Natural killer cell treated with Interleukin-12 subunit alpha and Interleukin-12 subunit beta and Interleukin-15 and Interleukin-18, amount 100 ng/mL, for 72 hours (primary cell): Measurements from ENCODE around the gene DDX21. TPM values are rescaled to one million over a fixed set of nuclear protein-coding genes. Genes with fewer than 3 reads are reported as not detected.
"Not testable (repeated sequence)": the region's sequence is repeated elsewhere in the genome, so short reads cannot be mapped to it uniquely, and the experiment has no call there.

Experiments
- ATAC-seq, 2 donors: fragments of 150-1000 bp; cut with Tn5 transposase in 1 of 2; sonication (Bioruptor Pico), chemical (Tn5 transposase) in 1 of 2; 2 replicates each; pipeline ENCODE4 v1.10.0; 2021
- DNase-seq: peaks from one replicate; pipeline ENCODE4 v3.0.0; 2022; ENCODE audit warnings: low spot score
- H3K27ac Mint-ChIP-seq, 2 donors: 1 replicate in 1 of 2; 2 replicates in 1 of 2; pipeline ENCODE4 v1.8.0; 2022; ENCODE audit warnings: mixed read lengths in 2 of 2, mild to moderate bottlenecking in 1 of 2, moderate library complexity in 1 of 2
- H3K27me3 Mint-ChIP-seq, 2 donors: 1 replicate in 1 of 2; 2 replicates in 1 of 2; pipeline ENCODE4 v1.8.0; 2022; ENCODE audit warnings: mixed read lengths in 2 of 2
- H3K36me3 Mint-ChIP-seq: one replicate; pipeline ENCODE4 v1.8.0; 2022; ENCODE audit warnings: mixed read lengths
- H3K4me1 Mint-ChIP-seq, 2 donors: 1 replicate in 1 of 2; 2 replicates in 1 of 2; pipeline ENCODE4 v1.8.0; 2022; ENCODE audit warnings: low read depth in 2 of 2, mixed read lengths in 2 of 2, mild to moderate bottlenecking in 1 of 2
- H3K4me3 Mint-ChIP-seq: one replicate; pipeline ENCODE4 v1.8.0; 2022; ENCODE audit warnings: mixed read lengths
- H3K9me3 Mint-ChIP-seq: 2 replicates; pipeline ENCODE4 v1.8.0; 2022; ENCODE audit warnings: mixed read lengths
- total RNA-seq, 2 donors: library from RNA; stranded (reverse); gene quantifications; one replicate each; pipeline ENCODE4 v1.2.3, GENCODE V29; 2022

Gene DDX21
- total RNA-seq, 2 donors from 2014 or later = 173 to 209 TPM

DNA sequence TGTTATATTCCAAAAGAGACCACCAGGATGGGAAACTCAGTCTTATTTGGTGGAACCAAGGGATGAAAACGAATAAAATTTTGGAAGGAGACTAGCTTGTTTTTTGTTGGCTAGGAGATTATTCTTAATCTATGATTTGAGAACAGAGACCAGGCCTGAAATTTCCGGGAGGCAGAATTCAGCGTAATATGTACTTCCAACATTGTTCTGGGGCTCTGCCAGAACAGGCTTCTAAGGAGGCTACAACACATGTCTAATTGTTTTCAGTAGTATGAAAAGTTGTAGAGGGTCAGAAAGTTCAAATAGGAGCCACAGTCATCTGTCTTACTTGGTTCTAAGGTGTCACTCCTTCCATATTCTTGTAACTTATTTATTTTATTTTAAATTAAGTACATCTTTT is 1.7 kb downstream of the DDX21 start:
- H3K36me3 Mint-ChIP-seq = peaks cover 35% of the 10 kb centered on the region
- no peak for ATAC-seq
- peaks cover 33 to 42% of the 10 kb centered on the region in 2 donors for H3K4me1 Mint-ChIP-seq
- no peak for DNase-seq
- H3K27me3 Mint-ChIP-seq = no peaks in the 10 kb centered on the region
- H3K27ac Mint-ChIP-seq = peak overlapping the region; percentile 99
- H3K4me3 Mint-ChIP-seq = peak overlapping the region; percentile 98
- no peaks in the 10 kb centered on the region for H3K9me3 Mint-ChIP-seq

DNA sequence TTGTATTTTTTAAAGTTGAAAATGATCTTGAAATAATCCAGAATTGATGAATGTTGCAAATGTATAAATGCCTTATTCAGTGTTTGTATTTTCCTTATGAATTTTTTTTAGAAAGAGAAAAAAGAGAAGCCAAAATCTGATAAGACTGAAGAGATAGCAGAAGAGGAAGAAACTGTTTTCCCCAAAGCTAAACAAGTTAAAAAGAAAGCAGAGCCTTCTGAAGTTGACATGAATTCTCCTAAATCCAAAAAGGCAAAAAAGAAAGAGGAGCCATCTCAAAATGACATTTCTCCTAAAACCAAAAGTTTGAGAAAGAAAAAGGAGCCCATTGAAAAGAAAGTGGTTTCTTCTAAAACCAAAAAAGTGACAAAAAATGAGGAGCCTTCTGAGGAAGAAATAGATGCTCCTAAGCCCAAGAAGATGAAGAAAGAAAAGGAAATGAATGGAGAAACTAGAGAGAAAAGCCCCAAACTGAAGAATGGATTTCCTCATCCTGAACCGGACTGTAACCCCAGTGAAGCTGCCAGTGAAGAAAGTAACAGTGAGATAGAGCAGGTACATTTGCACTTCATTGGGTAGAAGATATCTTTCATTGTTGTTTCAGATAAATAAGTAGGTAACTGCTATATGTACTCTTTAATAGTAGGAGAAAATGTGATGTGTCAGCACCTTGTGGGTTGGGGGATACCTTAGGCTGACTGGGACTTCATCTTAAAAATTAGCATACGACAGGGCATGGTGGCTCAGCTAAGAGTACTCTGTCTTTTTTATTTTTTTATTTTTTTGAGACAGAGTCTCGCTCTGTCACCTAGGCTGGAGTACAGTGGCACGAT is 3.9 kb downstream of the DDX21 start:
- Mint-ChIP-seq H3K36me3 (peaks cover 35% of the 10 kb centered on the region), H3K4me3 (peak overlapping the region; percentile 78), H3K4me1 (peaks cover 33 to 42% of the 10 kb centered on the region in 2 donors), H3K27me3 (no peaks in the 10 kb centered on the region), H3K27ac (peak overlapping the region; percentile 64 to 85), H3K9me3 (no peaks in the 10 kb centered on the region)
- ATAC-seq = no peak
- no peak for DNase-seq

DNA sequence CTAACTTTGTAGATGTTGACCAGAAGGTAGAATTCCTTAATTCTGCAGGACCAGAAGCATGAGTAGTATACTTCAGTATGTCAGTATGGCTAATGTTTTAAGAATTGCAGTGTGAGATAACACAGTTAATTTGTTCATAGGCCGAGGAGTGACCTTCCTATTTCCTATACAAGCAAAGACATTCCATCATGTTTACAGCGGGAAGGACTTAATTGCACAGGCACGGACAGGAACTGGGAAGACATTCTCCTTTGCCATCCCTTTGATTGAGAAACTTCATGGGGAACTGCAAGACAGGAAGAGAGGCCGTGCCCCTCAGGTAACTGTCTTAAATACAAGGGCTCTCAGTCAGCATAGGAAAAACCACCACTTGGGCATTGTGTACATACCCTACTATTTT is 7.2 kb downstream of the DDX21 start:
- Mint-ChIP-seq H3K4me3 (no peak overlapping the region), H3K36me3 (peaks cover 42% of the 10 kb centered on the region), H3K4me1 (peaks cover 20 to 26% of the 10 kb centered on the region in 2 donors), H3K27me3 (no peaks in the 10 kb centered on the region), H3K27ac (no peak overlapping the region), H3K9me3 (no peaks in the 10 kb centered on the region)
- DNase-seq (no peak), ATAC-seq (no peak)

DNA sequence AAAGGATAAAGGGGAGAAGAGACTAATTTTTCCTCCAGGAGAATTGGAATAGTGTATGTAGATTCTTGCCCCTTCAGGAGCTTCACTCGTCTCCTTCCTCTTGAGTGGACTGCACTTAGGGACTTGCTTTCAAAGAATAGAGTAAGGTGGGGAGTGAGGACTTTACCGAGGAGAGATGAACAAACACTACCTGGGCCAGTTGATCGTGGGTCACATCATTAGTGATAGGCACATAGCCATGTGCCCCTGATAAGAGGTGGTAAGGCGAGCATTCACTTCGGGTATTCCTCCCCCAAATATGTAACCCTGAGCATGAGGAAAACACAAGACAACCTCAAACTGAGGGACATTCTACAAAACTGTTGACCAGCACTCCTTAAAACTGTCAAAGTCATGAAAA is 18.0 kb downstream of the DDX21 start:
- Mint-ChIP-seq H3K27me3 (no peaks in the 10 kb centered on the region), H3K4me3 (no peak overlapping the region), H3K9me3 (no peaks in the 10 kb centered on the region), H3K4me1 (peaks cover 5% of the 10 kb centered on the region in 2 donors), H3K27ac (no peak overlapping the region), H3K36me3 (peaks cover 56% of the 10 kb centered on the region)
- ATAC-seq = no peak
- no peak for DNase-seq

DNA sequence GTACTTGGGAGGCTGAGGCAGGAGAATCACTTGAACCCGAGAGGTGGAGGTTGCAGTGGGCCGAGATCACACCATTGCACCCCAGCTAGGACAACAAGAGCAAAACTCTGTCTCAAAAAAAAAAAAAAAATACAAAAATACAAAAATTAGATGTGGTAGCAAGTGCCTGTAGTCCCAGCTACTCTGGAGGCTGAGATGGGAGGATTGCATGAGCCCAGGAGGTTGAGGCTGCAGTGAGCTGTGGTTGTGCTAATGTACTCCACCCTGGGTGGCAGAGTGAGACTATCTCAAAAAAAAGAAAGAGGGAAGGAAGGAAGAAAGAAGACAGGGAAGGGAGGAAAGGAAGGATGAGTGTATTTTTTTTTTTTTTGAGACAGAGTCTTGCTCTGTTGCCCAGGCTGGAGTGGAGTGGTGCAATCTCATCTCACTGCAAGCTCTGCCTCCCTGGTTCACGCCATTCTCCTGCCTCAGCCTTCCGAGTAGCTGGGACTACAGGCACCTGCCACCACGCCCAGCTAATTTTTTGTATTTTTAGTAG is 20.0 kb downstream of the DDX21 start:
- not testable (repeated sequence) for H3K4me1 Mint-ChIP-seq, H3K4me3 Mint-ChIP-seq, H3K9me3 Mint-ChIP-seq, H3K27ac Mint-ChIP-seq, ATAC-seq, DNase-seq, H3K27me3 Mint-ChIP-seq
- peaks cover 62% of the 10 kb centered on the region for H3K36me3 Mint-ChIP-seq

DNA sequence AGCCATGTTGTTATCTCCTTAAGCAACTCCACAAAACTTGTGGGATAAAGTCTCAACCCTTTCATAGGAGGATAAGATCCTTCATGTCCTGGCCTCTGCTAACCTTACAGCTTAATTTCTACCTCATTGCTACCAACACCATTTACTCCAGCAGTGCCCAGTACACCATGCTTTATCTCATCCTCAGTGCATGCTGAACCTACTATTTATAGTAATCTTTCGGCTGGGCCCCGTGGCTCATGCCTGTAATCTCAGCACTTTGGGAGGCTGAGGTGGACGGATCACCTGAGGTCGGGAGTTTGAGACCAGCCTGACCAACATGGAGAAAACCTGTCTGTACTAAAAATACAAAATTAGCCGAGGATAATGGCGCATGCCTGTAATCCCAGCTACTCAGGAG is 23.8 kb downstream of the DDX21 start:
- H3K36me3 Mint-ChIP-seq = peaks cover 53% of the 10 kb centered on the region
- H3K27ac Mint-ChIP-seq, H3K27me3 Mint-ChIP-seq, H3K4me1 Mint-ChIP-seq, H3K4me3 Mint-ChIP-seq, H3K9me3 Mint-ChIP-seq, ATAC-seq, DNase-seq: not testable (repeated sequence)

DNA sequence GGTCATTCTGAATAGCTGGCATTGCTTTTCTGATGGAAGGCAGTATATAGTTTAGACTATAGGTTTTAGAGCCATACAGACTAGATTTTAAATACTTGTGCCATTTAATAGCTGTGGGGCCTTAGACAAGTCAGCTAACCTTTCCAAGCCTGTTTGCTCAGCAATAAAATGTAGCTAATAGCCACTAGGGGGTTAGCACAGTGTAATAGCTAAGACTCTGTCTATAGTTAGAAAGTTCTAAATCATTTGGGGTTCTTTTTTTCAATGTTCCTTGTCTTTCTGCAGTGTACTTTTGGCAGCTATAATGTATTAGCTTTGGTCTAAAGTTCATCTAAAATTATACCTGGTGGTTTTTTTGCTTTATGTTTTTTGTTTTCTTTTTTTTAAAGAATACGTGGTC is 25.1 kb downstream of the DDX21 start:
- peaks cover 42% of the 10 kb centered on the region for H3K36me3 Mint-ChIP-seq
- H3K27ac Mint-ChIP-seq = no peak overlapping the region
- H3K4me3 Mint-ChIP-seq = no peak overlapping the region
- no peaks in the 10 kb centered on the region for H3K9me3 Mint-ChIP-seq
- DNase-seq (no peak), ATAC-seq (no peak)
- H3K4me1 Mint-ChIP-seq = peaks cover 0 to under 1% of the 10 kb centered on the region in 2 donors
- no peaks in the 10 kb centered on the region for H3K27me3 Mint-ChIP-seq

DNA sequence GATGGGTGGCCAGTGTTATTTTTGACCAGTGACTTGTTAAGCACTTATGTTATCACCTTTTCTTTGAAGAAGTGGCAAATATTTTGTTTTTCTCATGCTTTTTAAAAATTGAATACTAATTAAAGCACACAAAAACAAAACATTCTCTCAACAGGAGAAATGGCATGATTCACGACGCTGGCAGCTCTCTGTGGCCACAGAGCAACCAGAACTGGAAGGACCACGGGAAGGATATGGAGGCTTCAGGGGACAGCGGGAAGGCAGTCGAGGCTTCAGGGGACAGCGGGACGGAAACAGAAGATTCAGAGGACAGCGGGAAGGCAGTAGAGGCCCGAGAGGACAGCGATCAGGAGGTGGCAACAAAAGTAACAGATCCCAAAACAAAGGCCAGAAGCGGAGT is 26.4 kb downstream of the DDX21 start:
- H3K4me1 Mint-ChIP-seq = peaks cover 3 to 5% of the 10 kb centered on the region in 2 donors
- no peaks in the 10 kb centered on the region for H3K27me3 Mint-ChIP-seq
- H3K9me3 Mint-ChIP-seq = no peaks in the 10 kb centered on the region
- no peak for DNase-seq
- no peak overlapping the region for H3K27ac Mint-ChIP-seq
- H3K4me3 Mint-ChIP-seq = no peak overlapping the region
- no peak for ATAC-seq
- peaks cover 35% of the 10 kb centered on the region for H3K36me3 Mint-ChIP-seq

DNA sequence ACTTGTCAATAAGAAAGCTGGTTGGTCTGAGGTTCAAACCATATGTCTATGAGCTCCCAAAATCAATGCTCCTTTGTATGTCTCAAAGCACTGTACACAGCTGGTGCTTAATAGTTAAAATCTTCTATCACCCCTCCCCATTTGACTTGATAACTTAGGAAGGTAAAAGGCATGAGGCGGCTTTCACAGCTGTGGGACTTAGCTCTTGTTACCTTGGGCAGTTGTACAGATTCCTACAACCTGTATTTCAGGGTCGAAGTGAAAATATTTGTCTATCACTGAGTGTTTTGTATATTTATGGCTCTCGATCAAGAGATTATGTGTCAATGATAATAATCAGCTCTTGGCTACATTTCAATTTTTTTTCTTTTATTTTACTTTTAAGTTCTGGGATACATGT is 31.6 kb downstream of the DDX21 start:
- H3K27me3 Mint-ChIP-seq = no peaks in the 10 kb centered on the region
- peak overlapping the region; percentile 12 to 93 for H3K27ac Mint-ChIP-seq
- H3K9me3 Mint-ChIP-seq = no peaks in the 10 kb centered on the region
- ATAC-seq = no peak
- peaks cover 26 to 33% of the 10 kb centered on the region in 2 donors for H3K4me1 Mint-ChIP-seq
- H3K36me3 Mint-ChIP-seq = peaks cover 11% of the 10 kb centered on the region
- DNase-seq = no peak
- peak overlapping the region; percentile 93 for H3K4me3 Mint-ChIP-seq

DNA sequence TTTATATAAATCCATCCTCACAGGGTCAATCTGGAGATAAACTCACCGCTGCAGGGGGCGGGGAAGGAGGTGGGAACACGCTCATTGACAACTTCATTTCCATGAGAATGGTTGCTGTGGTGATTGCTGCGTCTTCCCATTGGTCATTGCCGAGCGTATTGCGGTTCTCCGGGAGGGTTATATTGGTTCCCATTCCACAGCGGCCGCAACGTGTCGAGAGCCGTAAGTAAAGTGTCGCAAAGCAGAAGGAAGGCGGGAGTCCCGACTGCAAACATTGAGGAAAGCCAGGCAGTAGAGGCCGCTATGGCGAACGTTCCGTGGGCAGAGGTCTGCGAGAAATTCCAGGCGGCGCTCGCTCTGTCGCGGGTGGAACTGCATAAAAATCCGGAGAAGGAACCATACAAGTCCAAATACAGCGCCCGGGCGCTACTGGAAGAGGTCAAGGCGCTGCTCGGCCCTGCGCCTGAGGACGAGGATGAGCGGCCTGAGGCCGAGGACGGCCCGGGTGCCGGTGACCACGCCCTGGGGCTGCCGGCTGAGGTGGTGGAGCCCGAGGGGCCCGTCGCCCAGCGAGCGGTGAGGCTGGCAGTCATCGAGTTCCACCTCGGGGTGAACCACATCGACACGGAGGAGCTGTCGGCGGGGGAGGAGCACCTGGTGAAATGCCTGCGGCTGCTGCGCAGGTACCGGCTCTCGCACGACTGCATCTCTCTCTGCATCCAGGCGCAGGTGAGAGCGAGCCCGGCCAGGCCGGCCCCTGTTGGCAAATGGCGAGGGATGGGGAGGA is 32.8 kb downstream of the DDX21 start, which contains the start of gene KIFBP:
Gene KIFBP, plus strand, starts transcription at position 274 of the 787 bp plus-strand sequence. Its CDS starts 30 bp downstream, at position 304.
- no peaks in the 10 kb centered on the region for H3K27me3 Mint-ChIP-seq
- H3K9me3 Mint-ChIP-seq = no peaks in the 10 kb centered on the region
- H3K36me3 Mint-ChIP-seq = peaks cover 4% of the 10 kb centered on the region
- peak; percentile 90 to 91 for ATAC-seq
- H3K4me1 Mint-ChIP-seq = peaks cover 28 to 39% of the 10 kb centered on the region in 2 donors
- DNase-seq = peak; percentile 86
- peak within 1 kb of the TSS; percentile 69 to 93 for H3K27ac Mint-ChIP-seq
- H3K4me3 Mint-ChIP-seq = peak within 1 kb of the TSS; percentile 93

DNA sequence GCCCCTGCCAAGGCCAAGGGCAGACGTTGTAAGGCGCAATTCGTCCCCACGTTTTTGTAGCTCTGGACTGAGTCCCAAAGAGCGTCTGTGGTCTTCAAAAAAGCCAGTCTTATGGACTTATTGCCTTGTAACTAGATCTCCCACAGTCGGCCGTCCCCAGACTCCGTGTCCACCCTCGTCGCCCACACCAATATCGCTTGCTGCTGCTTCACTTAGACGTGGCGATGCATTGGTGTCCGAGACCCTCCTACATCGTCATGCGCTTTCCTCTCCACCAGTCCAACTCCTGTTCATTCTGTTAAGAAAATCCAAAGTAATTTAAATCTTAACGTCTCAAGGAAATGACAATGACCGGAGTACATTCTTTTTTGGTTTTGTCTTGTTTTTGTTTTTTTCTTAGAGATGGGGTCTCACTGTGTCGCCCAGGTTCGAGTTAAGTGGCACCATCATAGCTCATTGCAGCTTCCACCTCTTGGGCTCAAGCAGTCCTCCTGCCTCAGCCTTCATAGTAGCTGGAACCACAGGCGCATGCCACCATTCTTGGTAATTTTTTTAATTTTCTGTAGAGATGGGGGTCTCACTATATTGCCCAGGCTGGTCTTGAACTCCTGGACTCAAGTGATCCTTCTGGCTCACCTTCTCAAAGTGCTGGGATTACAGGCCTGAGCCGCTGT is 33.5 kb downstream of the DDX21 start:
- Mint-ChIP-seq H3K27ac (peak overlapping the region; percentile 69 to 93), H3K27me3 (no peaks in the 10 kb centered on the region), H3K9me3 (no peaks in the 10 kb centered on the region), H3K4me3 (peak overlapping the region; percentile 93), H3K36me3 (peaks cover under 1% of the 10 kb centered on the region), H3K4me1 (peaks cover 28 to 39% of the 10 kb centered on the region in 2 donors)
- no peak for DNase-seq
- ATAC-seq = no peak

DNA sequence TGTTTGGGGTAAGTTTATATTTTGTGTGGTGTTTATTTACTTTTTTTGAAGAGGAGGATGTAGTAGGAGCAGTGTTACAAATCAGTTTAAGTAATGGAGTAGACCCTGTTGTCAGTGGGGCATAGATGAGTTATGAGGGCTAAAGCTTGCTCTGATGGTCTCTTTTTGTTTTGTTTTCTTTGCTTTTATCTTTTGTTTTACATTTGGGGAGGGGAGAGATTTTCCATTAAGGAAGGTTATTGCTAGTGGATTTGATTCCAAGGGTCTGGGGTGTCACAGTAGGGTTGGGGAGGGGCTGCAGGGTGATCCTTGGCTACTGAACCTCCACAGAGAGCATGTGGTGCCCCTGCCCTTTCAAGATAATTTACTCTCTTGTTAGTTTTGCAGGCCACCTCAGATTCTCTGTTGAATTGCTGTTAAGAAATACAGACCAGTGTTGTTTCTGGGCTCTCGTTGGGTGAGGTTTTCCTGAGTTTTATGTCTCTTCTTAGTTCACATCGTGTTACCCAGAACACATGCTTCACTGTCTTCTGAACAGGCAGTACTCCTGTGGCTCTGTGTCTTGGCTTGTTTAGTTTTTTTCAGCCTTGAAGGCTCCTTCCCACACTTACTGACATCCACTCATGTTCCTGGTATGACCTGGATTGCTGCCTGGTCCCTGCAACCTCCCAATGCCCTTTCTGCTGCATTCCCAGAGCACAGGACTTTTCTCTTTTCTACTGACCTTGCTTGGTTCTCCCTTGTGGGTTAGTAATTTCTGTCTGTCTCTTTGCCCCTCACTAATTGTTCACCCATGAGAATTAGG is 36.9 kb downstream of the DDX21 start:
- peak overlapping the region in 1 of 2 donors; percentile 0 for H3K27ac Mint-ChIP-seq
- DNase-seq (no peak), ATAC-seq (no peak)
- H3K4me3 Mint-ChIP-seq = no peak overlapping the region
- H3K9me3 Mint-ChIP-seq = no peaks in the 10 kb centered on the region
- no peaks in the 10 kb centered on the region for H3K36me3 Mint-ChIP-seq
- peaks cover 32 to 42% of the 10 kb centered on the region in 2 donors for H3K4me1 Mint-ChIP-seq
- H3K27me3 Mint-ChIP-seq = no peaks in the 10 kb centered on the region

DNA sequence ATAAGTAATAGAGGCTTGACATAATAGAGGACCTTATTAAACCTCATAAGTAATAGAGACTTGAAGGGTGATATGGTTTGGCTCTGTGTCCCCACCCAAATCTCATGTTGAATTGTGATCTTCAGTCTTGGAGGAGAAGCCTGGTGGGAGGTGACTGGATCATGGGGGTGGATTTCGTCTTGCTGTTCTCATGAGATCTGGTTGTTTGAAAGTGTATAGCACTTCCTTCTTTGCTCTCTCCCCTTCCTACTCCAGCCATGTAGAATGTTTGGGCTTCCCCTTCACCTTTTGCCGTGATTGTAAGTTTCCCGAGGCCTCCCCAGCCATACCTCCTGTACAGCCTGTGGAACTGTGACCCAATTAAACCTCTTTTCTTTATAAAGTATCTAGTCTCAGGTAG is 41.2 kb downstream of the DDX21 start:
- Mint-ChIP-seq H3K36me3 (no peaks in the 10 kb centered on the region), H3K4me1 (peaks cover 12 to 19% of the 10 kb centered on the region in 2 donors), H3K27ac (peak overlapping the region; percentile 52 to 54), H3K4me3 (peak overlapping the region; percentile 59), H3K9me3 (no peaks in the 10 kb centered on the region), H3K27me3 (no peaks in the 10 kb centered on the region)
- no peak for ATAC-seq
- DNase-seq = no peak
